ENCODE results near the gene TMEM132D. TPM values are rescaled to one million over a fixed set of nuclear protein-coding genes. Genes with fewer than 3 reads are reported as not detected.

TMEM132D gene
- total RNA-seq, 1 donor, result under 0.01 TPM

GRCh38 chr12:129025055-129025454 is 878.8 kb downstream of the TMEM132D start:
- Histone ChIP-seq H3K27me3 (ENCODE audit: insufficient read depth, low read length) (no peaks in the 10 kb centered on the region), H3K4me1 (ENCODE audit: insufficient read depth, low read length) (no peaks in the 10 kb centered on the region), H3K4me3 (ENCODE audit: low read length) (no peak overlapping the region), H3K9me3 (ENCODE audit: low read depth, low read length) (no peaks in the 10 kb centered on the region)
